Keratinocyte (primary cell): ENCODE measurements around the gene NUCKS1.

Source experiments
- EZH2 ChIP-seq: IDR thresholded peaks from one replicate; pipeline ENCODE4 v1.6.1; 2012; ENCODE audit warnings: inconsistent platforms, mild to moderate bottlenecking, low read length, moderate library complexity
- TF ChIP-seq, protein P1 (sequence below), 3 experiments: IDR thresholded peaks in 1 of 3; conservative IDR thresholded peaks in 1 of 3; optimal IDR thresholded peaks in 1 of 3; 2 replicates in 2 of 3; 3 replicates in 1 of 3; pipeline versions ENCODE3 to v1.5.1; 2011; ENCODE audit warnings: low read length in 3 of 3, mild to moderate bottlenecking in 3 of 3, moderate library complexity in 2 of 3, control low read depth in 1 of 3, inconsistent platforms in 1 of 3; ENCODE audit not compliant: insufficient read depth in 2 of 3; ENCODE audit errors: extremely low read depth in 1 of 3

GRCh38 chr1:205704903-205705302 lies 45.1 kb downstream of the NUCKS1 start:
- TF ChIP-seq, protein P1, sequence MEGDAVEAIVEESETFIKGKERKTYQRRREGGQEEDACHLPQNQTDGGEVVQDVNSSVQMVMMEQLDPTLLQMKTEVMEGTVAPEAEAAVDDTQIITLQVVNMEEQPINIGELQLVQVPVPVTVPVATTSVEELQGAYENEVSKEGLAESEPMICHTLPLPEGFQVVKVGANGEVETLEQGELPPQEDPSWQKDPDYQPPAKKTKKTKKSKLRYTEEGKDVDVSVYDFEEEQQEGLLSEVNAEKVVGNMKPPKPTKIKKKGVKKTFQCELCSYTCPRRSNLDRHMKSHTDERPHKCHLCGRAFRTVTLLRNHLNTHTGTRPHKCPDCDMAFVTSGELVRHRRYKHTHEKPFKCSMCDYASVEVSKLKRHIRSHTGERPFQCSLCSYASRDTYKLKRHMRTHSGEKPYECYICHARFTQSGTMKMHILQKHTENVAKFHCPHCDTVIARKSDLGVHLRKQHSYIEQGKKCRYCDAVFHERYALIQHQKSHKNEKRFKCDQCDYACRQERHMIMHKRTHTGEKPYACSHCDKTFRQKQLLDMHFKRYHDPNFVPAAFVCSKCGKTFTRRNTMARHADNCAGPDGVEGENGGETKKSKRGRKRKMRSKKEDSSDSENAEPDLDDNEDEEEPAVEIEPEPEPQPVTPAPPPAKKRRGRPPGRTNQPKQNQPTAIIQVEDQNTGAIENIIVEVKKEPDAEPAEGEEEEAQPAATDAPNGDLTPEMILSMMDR (optimal IDR thresholded peaks at IDR 0.05 in 1 of 3, IDR thresholded peaks at IDR 0.05 in 1 of 3, conservative IDR thresholded peaks at IDR 0.05 in 1 of 3; ENCODE audit: extremely low read depth in 1 of 3, insufficient read depth in 2 of 3, low read length in 3 of 3) = no peak
- no peak for TF ChIP-seq EZH2
